GM12873 (cell line): ENCODE results near the gene RNF13.

ENCODE experiments used
- TF ChIP-seq, protein P1 (sequence below): IDR thresholded peaks from 2 replicates; pipeline ENCODE4 v1.5.1; 2012; ENCODE audit warnings: low read depth, mild to moderate bottlenecking, moderate library complexity, low read length, control low read depth; ENCODE audit not compliant: insufficient read depth; ENCODE audit errors: missing control alignments

The RNF13 gene

DNA sequence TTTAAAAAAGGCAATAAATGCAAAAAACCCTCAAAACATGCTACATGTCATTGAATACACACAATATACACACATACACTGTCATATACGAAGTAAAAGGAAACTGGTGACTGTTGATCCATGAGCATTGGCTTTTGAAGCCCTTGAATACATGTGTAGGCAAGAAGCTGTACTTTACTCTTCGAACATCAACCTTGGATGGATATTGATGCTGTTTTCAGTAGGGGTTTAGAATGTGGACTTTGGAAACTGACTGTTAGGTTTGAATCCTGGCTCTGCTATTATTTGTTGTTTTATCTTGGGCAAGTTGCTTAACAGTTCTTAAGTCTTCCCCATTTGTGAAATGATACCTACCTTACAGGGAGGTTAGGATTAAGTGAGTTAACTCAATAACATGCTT, 30.5 kb downstream of the RNF13 start:
- TF ChIP-seq, protein P1, sequence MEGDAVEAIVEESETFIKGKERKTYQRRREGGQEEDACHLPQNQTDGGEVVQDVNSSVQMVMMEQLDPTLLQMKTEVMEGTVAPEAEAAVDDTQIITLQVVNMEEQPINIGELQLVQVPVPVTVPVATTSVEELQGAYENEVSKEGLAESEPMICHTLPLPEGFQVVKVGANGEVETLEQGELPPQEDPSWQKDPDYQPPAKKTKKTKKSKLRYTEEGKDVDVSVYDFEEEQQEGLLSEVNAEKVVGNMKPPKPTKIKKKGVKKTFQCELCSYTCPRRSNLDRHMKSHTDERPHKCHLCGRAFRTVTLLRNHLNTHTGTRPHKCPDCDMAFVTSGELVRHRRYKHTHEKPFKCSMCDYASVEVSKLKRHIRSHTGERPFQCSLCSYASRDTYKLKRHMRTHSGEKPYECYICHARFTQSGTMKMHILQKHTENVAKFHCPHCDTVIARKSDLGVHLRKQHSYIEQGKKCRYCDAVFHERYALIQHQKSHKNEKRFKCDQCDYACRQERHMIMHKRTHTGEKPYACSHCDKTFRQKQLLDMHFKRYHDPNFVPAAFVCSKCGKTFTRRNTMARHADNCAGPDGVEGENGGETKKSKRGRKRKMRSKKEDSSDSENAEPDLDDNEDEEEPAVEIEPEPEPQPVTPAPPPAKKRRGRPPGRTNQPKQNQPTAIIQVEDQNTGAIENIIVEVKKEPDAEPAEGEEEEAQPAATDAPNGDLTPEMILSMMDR, result no peak

DNA sequence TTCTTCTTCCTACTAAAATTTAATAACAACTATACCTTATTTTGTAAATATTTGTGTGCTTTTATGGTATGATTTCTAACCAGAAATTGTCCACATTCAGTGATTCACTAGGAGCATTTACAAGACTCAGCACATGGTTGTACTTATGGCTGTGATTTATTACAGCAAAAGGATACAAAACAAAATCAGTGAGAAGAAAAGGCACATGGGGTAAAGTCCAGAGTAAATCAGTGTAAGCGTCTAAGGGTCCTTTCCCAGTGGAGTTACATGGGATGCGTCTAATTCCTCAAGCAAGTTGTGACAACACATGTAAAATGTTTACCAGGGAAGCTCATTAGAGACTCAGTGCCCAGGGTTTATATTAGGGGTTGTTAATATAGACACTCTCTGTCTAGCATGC, 31.1 kb downstream of the RNF13 start:
- TF ChIP-seq, protein P1, result no peak

DNA sequence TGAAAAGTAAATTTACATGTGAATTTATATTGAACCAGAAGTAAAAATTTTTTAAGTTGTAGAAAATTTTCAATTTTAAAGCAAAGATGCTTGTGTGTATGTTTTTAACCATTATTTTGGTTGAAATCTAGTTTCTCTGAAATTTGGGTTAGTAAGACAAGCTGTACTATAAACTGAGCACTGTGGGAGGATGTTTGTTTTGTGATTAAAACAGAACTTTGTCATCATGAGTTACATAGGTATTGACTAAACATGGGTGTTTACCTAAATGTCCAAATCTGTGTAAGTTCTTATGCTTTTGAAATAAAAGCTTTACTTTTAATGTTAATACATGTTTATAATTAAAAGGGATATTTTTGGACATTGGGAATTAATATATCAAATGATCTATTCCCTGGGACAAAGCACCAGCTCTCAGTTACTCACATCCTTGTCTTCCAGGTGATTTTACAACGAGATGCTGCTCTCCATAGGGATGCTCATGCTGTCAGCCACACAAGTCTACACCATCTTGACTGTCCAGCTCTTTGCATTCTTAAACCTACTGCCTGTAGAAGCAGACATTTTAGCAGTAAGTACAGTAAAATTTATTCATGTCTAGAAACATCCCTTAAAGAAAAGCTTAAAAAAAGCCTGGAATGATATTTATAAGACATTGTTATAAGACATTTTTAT, 32.7 kb downstream of the RNF13 start:
- TF ChIP-seq, protein P1, result no peak

DNA sequence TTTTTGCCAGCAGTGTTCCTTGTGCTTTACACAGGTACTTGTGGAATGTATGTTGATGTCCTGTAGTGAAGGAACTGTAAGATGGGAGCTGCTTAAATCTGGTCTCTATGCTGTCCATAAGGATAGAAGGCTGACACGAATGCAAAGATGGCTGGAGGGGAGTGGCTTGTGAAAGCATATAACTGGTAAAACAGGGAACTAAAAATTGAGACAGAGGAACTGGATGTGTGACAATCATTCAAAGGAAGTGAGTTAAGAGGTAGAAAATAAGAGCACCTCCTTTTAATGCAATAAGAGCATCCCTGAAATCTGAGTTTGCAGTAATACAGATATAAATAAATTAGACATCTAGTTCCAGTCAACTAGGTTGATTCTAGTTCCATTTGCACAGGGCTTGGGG, 35.2 kb downstream of the RNF13 start:
- TF ChIP-seq, protein P1, result no peak

DNA sequence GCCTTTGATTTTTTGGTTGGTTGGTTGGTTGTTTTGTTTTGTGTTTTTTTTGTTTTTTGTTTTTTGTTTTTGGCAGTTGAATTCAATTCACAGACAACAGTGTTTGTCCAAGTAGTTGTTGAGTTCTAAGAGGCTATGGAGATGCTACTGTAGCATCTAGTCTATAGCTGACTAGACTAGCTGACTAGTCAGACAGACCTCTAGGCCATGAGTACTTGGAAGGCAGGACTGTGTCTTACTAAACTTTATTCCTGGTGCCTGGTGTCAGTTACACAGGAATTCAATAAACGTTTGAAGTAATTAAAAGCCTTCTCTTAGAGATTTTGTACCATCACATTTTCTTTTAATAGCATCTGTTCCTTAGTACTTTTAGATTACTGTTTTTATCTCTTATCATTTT, 35.7 kb downstream of the RNF13 start:
- TF ChIP-seq, protein P1, result no peak

DNA sequence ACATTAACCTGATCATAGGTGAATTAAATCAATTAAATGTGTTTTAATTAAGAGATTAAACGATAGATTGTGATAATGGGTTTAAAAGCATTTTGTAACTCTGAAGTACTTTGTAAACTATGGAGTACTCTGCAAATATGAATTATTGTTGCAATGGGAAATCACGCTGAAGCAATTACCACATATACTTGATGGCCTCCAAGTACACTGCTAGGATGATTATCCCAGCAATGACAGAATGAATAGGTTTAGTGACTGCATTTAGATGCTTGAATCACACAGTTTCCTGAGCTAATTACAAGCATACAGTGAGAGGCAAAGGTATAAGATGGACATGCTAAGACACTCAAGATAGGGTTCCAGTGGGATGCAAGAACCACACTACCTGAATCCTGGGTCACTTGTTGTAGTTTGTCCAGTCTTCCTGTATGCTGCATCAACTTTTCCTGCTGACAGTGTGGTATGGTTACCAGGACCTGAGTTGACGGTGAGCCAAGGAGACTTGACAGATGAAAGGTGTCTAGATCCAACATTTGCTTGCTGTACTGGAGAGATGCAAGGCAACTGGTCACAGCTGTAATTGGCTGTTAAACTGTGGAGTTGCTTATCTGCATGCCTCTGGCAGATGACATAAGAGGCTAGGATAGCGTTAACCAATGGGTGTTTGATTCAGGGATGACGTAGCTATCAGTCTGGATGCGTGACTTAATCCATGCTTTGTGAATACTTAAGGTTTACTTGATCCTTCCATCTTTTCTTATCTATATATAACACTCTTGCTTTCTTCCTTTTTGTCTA, 38.0 kb downstream of the RNF13 start:
- TF ChIP-seq, protein P1, result no peak

DNA sequence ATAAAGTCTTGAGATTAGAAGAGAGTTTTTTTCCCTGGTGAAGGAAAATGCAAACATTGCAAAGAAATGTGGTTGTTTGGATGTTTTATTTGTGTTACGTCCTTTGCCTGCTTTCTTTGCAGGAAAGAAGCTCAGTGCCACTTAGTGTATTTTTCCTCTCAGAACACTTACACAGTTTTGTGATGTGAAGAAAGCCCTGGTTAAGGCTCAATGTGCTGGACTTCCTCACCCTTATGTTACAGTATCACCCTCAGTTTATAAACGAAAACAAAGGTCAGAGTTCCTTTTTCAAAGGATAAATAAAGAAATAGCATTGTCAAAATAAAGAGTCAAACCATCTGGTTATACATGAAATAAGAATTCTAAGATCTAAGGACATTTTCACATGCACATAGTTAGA, 45.9 kb downstream of the RNF13 start:
- TF ChIP-seq, protein P1, result no peak
